Measurements from ENCODE around the gene HSD3B2. TPM values are rescaled to one million over a fixed set of nuclear protein-coding genes. Genes with fewer than 3 reads are reported as not detected.

The HSD3B2 gene
- total RNA-seq, 1 donor: not detected

GRCh38 chr1:119384591-119384990 is 30.4 kb upstream of the HSD3B2 start:
- H3K27me3 ChIP-seq (ENCODE audit: insufficient read depth, low read length): peaks cover 1% of the 10 kb centered on the region
- H3K4me1 ChIP-seq (ENCODE audit: insufficient read depth, low read length): no peaks in the 10 kb centered on the region
- H3K4me3 ChIP-seq (ENCODE audit: low read length): no peak overlapping the region
- H3K9me3 ChIP-seq (ENCODE audit: low read depth, low read length): no peaks in the 10 kb centered on the region

GRCh38 chr1:119385650-119386049 is 29.3 kb upstream of the HSD3B2 start:
- Histone ChIP-seq H3K9me3 (ENCODE audit: low read depth, low read length) (no peaks in the 10 kb centered on the region), H3K4me3 (ENCODE audit: low read length) (no peak overlapping the region), H3K4me1 (ENCODE audit: insufficient read depth, low read length) (no peaks in the 10 kb centered on the region), H3K27me3 (ENCODE audit: insufficient read depth, low read length) (no peaks in the 10 kb centered on the region)

- H3K9me3 ChIP-seq (ENCODE audit: low read depth, low read length): no peaks in the 10 kb centered on the region
- no peaks in the 10 kb centered on the region for H3K4me1 ChIP-seq (ENCODE audit: insufficient read depth, low read length)
- H3K27me3 ChIP-seq (ENCODE audit: insufficient read depth, low read length): no peaks in the 10 kb centered on the region
- H3K4me3 ChIP-seq (ENCODE audit: low read length): no peak overlapping the region
Measured at GRCh38 chr1:119387858-119388257, 27.1 kb upstream of the HSD3B2 start.

- Histone ChIP-seq H3K9me3 (ENCODE audit: low read depth, low read length) (no peaks in the 10 kb centered on the region), H3K27me3 (ENCODE audit: insufficient read depth, low read length) (no peaks in the 10 kb centered on the region), H3K4me1 (ENCODE audit: insufficient read depth, low read length) (no peaks in the 10 kb centered on the region), H3K4me3 (ENCODE audit: low read length) (no peak overlapping the region)
Measured at GRCh38 chr1:119388450-119388849, 26.5 kb upstream of the HSD3B2 start.

GRCh38 chr1:119390526-119390925 is 24.4 kb upstream of the HSD3B2 start:
- H3K9me3 ChIP-seq (ENCODE audit: low read depth, low read length): no peaks in the 10 kb centered on the region
- no peaks in the 10 kb centered on the region for H3K27me3 ChIP-seq (ENCODE audit: insufficient read depth, low read length)
- no peaks in the 10 kb centered on the region for H3K4me1 ChIP-seq (ENCODE audit: insufficient read depth, low read length)
- no peak overlapping the region for H3K4me3 ChIP-seq (ENCODE audit: low read length)

GRCh38 chr1:119391749-119392148 is 23.2 kb upstream of the HSD3B2 start:
- no peak overlapping the region for H3K4me3 ChIP-seq (ENCODE audit: low read length)
- no peaks in the 10 kb centered on the region for H3K4me1 ChIP-seq (ENCODE audit: insufficient read depth, low read length)
- H3K9me3 ChIP-seq (ENCODE audit: low read depth, low read length): no peaks in the 10 kb centered on the region
- no peaks in the 10 kb centered on the region for H3K27me3 ChIP-seq (ENCODE audit: insufficient read depth, low read length)

DNA sequence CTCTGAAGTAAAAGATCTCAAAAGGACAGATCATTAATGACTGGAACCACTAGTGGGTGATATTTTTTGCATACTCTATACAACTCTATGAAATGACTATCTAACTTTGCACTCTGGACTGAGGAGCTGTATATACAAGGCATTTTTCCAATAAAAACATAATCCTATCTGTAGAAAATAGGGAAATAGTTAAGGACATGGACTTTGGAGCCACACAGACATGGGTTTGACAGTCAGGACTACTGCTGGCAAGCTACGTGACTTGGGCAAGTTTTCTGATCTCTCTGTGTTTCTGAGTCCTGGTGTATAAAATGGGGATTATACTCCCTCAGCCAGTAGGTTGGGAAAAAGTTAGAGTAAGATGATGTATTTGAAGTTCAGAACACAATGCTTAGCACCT is 20.9 kb upstream of the HSD3B2 start:
- Histone ChIP-seq H3K4me1 (ENCODE audit: insufficient read depth, low read length) (no peaks in the 10 kb centered on the region), H3K27me3 (ENCODE audit: insufficient read depth, low read length) (no peaks in the 10 kb centered on the region), H3K4me3 (ENCODE audit: low read length) (no peak overlapping the region), H3K9me3 (ENCODE audit: low read depth, low read length) (no peaks in the 10 kb centered on the region)

DNA sequence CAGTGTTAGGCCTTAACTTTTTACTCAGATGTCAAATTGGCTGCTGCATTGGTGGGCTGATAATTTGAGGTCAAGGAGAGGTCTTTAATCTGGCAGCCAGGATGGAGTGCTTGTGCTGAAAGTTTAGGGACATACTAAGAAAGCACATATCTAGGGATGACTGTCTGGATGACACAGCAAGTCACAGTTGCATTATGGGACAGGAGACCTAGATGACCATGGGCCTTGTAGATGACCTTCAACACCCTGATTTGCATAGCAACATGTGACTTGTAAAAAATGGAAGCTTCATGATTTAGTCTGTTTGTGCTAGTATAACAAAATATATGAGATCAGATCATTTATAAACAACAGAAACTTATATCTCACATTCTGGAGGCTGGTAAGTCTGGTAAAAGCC is 18.0 kb upstream of the HSD3B2 start:
- H3K4me3 ChIP-seq (ENCODE audit: low read length): no peak overlapping the region
- no peaks in the 10 kb centered on the region for H3K4me1 ChIP-seq (ENCODE audit: insufficient read depth, low read length)
- H3K27me3 ChIP-seq (ENCODE audit: insufficient read depth, low read length): no peaks in the 10 kb centered on the region
- H3K9me3 ChIP-seq (ENCODE audit: low read depth, low read length): no peaks in the 10 kb centered on the region

DNA sequence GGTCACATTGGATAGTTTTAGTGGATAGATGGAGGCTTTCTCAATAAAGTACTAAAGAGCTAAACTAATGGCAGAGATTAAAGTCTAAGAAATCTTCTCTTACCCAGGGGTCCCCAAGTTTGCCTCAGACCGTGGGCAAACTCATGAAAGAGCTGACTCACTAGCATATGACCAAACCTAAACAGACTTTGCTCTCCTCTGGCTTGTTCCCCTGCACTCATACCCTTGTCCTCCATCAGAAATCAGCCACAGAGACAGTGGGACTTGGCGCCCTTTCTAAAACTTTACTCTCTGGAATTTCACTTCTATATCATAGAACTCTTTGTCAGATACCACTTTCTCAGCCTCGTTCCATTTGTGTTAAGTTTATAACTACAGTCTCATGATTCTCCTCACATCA is 17.0 kb upstream of the HSD3B2 start:
- no peaks in the 10 kb centered on the region for H3K9me3 ChIP-seq (ENCODE audit: low read depth, low read length)
- H3K27me3 ChIP-seq (ENCODE audit: insufficient read depth, low read length): no peaks in the 10 kb centered on the region
- no peak overlapping the region for H3K4me3 ChIP-seq (ENCODE audit: low read length)
- no peaks in the 10 kb centered on the region for H3K4me1 ChIP-seq (ENCODE audit: insufficient read depth, low read length)

- Histone ChIP-seq H3K4me3 (ENCODE audit: low read length) (no peak overlapping the region), H3K27me3 (ENCODE audit: insufficient read depth, low read length) (no peaks in the 10 kb centered on the region), H3K4me1 (ENCODE audit: insufficient read depth, low read length) (no peaks in the 10 kb centered on the region), H3K9me3 (ENCODE audit: low read depth, low read length) (no peaks in the 10 kb centered on the region)
Measured at GRCh38 chr1:119404736-119405135, 10.2 kb upstream of the HSD3B2 start.

DNA sequence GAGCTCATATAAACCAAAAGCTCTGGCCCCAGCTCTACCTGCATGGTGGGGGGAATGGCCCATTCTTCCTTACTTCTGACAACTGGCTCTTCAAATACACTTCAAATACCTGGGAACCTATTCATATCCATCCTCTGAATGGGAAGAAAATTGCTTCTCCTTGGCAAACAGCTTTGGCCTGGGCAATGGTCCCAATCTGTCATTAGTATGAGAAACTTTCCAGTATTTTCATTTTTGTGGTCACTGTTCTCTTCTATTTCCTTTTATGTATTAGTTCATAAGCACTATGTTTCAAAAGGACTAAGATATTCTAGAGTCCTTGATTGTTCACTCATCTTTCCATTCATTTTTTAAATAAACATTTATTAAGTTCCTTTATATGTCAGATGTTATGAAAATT is 5.2 kb upstream of the HSD3B2 start:
- no peaks in the 10 kb centered on the region for H3K27me3 ChIP-seq (ENCODE audit: insufficient read depth, low read length)
- H3K4me1 ChIP-seq (ENCODE audit: insufficient read depth, low read length): no peaks in the 10 kb centered on the region
- H3K4me3 ChIP-seq (ENCODE audit: low read length): no peak overlapping the region
- H3K9me3 ChIP-seq (ENCODE audit: low read depth, low read length): no peaks in the 10 kb centered on the region

GRCh38 chr1:119410961-119411360 is 4.0 kb upstream of the HSD3B2 start:
- H3K27me3 ChIP-seq (ENCODE audit: insufficient read depth, low read length): no peaks in the 10 kb centered on the region

GRCh38 chr1:119416006-119416640 is 1.2 kb downstream of the HSD3B2 start:
- H3K4me3 ChIP-seq (ENCODE audit: low read length): no peak overlapping the region
- H3K9me3 ChIP-seq (ENCODE audit: low read depth, low read length): no peaks in the 10 kb centered on the region
- H3K4me1 ChIP-seq (ENCODE audit: insufficient read depth, low read length): no peaks in the 10 kb centered on the region
- no peaks in the 10 kb centered on the region for H3K27me3 ChIP-seq (ENCODE audit: insufficient read depth, low read length)

More at GRCh38 chr1:119410961-119411360, 4.0 kb upstream of the HSD3B2 start:
- H3K4me1 ChIP-seq (ENCODE audit: insufficient read depth, low read length): no peaks in the 10 kb centered on the region
- no peaks in the 10 kb centered on the region for H3K9me3 ChIP-seq (ENCODE audit: low read depth, low read length)
- no peak overlapping the region for H3K4me3 ChIP-seq (ENCODE audit: low read length)

- Histone ChIP-seq H3K27me3 (ENCODE audit: insufficient read depth, low read length) (no peaks in the 10 kb centered on the region), H3K4me3 (ENCODE audit: low read length) (no peak overlapping the region), H3K4me1 (ENCODE audit: insufficient read depth, low read length) (no peaks in the 10 kb centered on the region), H3K9me3 (ENCODE audit: low read depth, low read length) (no peaks in the 10 kb centered on the region)
Measured at GRCh38 chr1:119419109-119419508, 4.2 kb downstream of the HSD3B2 start.

- Histone ChIP-seq H3K4me1 (ENCODE audit: insufficient read depth, low read length) (no peaks in the 10 kb centered on the region), H3K9me3 (ENCODE audit: low read depth, low read length) (no peaks in the 10 kb centered on the region), H3K27me3 (ENCODE audit: insufficient read depth, low read length) (no peaks in the 10 kb centered on the region), H3K4me3 (ENCODE audit: low read length) (no peak overlapping the region)
Measured at GRCh38 chr1:119420638-119421037, 5.7 kb downstream of the HSD3B2 start.

GRCh38 chr1:119422631-119423030 is 7.7 kb downstream of the HSD3B2 start:
- Histone ChIP-seq H3K4me1 (ENCODE audit: insufficient read depth, low read length) (no peaks in the 10 kb centered on the region), H3K27me3 (ENCODE audit: insufficient read depth, low read length) (no peaks in the 10 kb centered on the region), H3K4me3 (ENCODE audit: low read length) (no peak overlapping the region), H3K9me3 (ENCODE audit: low read depth, low read length) (no peaks in the 10 kb centered on the region)

Data from mononuclear cell (primary cell).